HEK293 (cell line): ENCODE measurements around the gene ADRA2B.

Experiments
- CTCF ChIP-seq: fragments of 450-650 bp; formaldehyde crosslinking; IDR thresholded peaks from 2 replicates; pipeline ENCODE4 v1.5.1; 2016; ENCODE audit warnings: missing biosample characterization, missing genetic modification characterization
- REST ChIP-seq: fragments of 450-650 bp; formaldehyde crosslinking; IDR thresholded peaks from 2 replicates; pipeline ENCODE4 v1.5.1; 2016; ENCODE audit warnings: missing biosample characterization, missing genetic modification characterization
- ZBTB11 ChIP-seq: fragments of 450-650 bp; formaldehyde crosslinking; conservative IDR thresholded peaks from 2 replicates; pipeline ENCODE4 v1.5.1; 2016; ENCODE audit warnings: low read depth, missing biosample characterization, missing genetic modification characterization
- ZBTB7A ChIP-seq: fragments of 450-650 bp; formaldehyde crosslinking; IDR thresholded peaks from 2 replicates; pipeline ENCODE4 v1.5.1; 2016; ENCODE audit warnings: low read depth, missing biosample characterization, missing genetic modification characterization
- ZNF248 ChIP-seq: fragments of 450-650 bp; formaldehyde crosslinking; IDR thresholded peaks from 2 replicates; pipeline ENCODE4 v1.5.1; 2017; ENCODE audit warnings: missing biosample characterization, missing genetic modification characterization
- ZNF704 ChIP-seq: fragments of 450-650 bp; formaldehyde crosslinking; IDR thresholded peaks from 2 replicates; pipeline ENCODE4 v1.5.1; 2016; ENCODE audit warnings: missing biosample characterization, missing genetic modification characterization

GRCh38 chr2:96157649-96158553, 41.5 kb upstream of the ADRA2B start:
- no peak for TF ChIP-seq ZNF248 (tag by site-specific recombination)
- no peak for TF ChIP-seq REST (tag by site-specific recombination)
- TF ChIP-seq CTCF: no peak
- TF ChIP-seq ZBTB11 (tag by site-specific recombination): no peak
- no peak for TF ChIP-seq ZNF704 (tag by site-specific recombination)
- TF ChIP-seq ZBTB7A (tag by site-specific recombination): no peak
